Activated CD4-positive, alpha-beta T cell treated with anti-CD3 and anti-CD28 coated beads, Interleukin-2, Interleukin-6, amounts not matched to agents 100 ng/mL and 50 ng/mL, durations not matched to agents 16 hours and 8 hours (primary cell): ENCODE results near the gene PHLDB2.
A peak's percentile ranks its signal among the peaks of the same experiment; 100 is the strongest.

Source experiments
- DNase-seq: peaks from one replicate; pipeline ENCODE4 v3.0.0-alpha.2; 2020

The PHLDB2 gene

GRCh38 chr3:111967651-111968274, 108.7 kb downstream of the PHLDB2 start:
- peak; percentile 89 for DNase-seq

GRCh38 chr3:111968319-111969054, 109.4 kb downstream of the PHLDB2 start:
- DNase-seq: no peak

DNA sequence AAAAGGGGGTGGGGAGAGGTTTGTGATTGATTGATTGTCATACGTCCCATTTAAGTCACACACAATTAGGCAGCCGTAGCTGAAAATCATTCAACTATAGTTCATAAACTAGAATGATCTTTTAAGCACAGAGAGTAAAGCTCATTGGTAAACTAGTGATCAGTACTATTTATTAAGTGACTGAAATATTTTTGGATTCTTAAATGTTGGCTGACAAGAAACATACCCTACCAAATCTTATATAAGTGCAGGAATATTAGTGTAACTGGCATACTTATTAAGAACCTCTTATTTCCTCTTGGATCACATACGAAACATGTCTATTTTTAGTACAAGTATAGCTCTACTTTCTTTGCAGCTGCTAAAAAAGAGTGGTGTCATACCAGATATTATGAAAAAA, 111.3 kb downstream of the PHLDB2 start:
- DNase-seq: no peak

- no peak for DNase-seq
These were observed 112.6 kb downstream of the PHLDB2 start for GRCh38 chr3:111971533-111972130.

DNA sequence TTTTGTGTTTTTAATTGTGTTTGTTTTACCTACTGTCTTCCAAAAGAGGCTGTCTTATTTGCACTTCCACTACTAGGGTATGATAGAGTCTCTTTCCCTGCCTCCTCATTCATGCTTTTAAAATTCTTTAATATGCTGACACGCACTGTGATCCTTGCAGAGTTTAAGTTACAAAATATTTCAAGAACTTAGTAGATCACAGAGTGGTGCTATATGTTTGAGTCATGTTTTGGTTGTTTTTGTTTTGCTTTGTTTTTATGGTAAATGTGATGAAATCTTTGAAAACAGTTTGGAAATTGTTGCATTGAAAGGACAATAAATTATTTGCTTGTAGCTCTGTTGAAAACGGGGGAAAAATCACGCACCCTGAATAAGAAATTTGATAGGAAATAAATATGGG, 113.8 kb downstream of the PHLDB2 start:
- no peak for DNase-seq

- no peak for DNase-seq
These were observed 116.1 kb downstream of the PHLDB2 start for GRCh38 chr3:111975131-111975530.

GRCh38 chr3:111976254-111976653, 117.2 kb downstream of the PHLDB2 start:
- DNase-seq: no peak

GRCh38 chr3:111978583-111979433, 119.7 kb downstream of the PHLDB2 start, which contains the start of gene ABHD10:
TSS of gene ABHD10 (plus strand) at chr3:111979026. CDS start at chr3:111979062, 36 bp downstream.
- peak; percentile 98 for DNase-seq

DNA sequence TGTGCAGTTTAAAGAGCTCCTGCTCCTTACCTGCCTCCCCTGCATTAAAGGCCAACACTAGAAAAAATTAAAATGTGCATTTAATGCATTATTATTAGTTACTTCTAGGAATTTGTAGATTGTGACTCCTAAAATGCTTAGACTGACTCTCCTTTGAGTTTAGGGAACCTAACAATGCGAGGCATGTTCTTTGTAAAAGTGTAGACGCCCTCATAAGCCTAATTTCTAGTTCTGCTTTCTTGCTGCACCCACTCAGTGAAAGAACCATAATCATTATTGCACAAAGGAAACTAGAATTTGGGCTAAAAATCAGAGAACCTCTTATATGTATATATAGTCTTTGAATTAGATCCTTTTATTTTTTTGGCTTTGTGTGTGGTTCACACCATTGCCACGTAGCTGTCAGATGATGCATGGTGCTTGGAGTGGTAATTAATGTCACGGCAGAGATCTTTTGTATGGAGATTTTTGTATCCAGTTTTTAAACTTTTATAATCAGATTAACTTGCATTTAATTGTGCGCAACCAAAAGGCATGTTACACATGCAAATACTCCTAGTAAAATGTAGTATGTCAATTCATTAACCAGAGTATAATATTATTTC, 120.5 kb downstream of the PHLDB2 start:
- DNase-seq: peak; percentile 25

- no peak for DNase-seq
These were observed 121.8 kb downstream of the PHLDB2 start for GRCh38 chr3:111980716-111981456.

DNA sequence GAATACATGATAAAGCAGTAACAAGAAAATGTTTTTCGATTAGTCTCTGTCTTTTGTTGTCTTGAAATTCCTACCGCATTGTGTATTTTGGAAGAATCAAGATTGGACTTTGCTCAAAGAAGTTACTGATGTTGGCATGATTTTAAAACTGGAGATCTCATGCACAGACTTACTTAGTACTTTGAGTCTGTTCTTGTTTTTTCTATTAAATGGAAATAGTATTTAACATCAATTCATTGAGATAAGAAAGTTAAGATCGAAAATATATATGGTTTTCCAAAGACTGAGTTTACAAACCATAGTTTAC, 122.3 kb downstream of the PHLDB2 start:
- no peak for DNase-seq

GRCh38 chr3:111984636-111985298, 125.7 kb downstream of the PHLDB2 start:
- DNase-seq: no peak

DNA sequence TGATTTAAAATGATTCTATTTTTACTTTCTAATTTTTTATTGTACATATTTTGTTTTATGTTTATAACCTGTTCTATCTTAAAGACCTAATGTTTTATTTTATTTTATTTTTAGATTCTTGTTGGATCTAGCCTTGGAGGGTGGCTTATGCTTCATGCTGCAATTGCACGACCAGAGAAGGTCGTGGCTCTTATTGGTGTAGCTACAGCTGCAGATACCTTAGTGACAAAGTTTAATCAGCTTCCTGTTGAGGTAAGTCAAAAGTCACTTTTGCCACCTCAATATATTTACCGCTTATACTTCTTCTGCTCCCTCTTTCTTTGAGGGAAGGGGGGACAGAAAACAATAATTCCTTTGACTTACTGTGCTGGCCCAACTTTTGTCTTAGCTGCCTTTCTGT, 127.7 kb downstream of the PHLDB2 start:
- DNase-seq: no peak

GRCh38 chr3:111989061-111989678, 130.1 kb downstream of the PHLDB2 start:
- DNase-seq: peak; percentile 60

- no peak for DNase-seq
These were observed 134.0 kb downstream of the PHLDB2 start for GRCh38 chr3:111993038-111993437.

- DNase-seq: no peak
These were observed 139.8 kb downstream of the PHLDB2 start, which contains the start of gene TAGLN3 for GRCh38 chr3:111998636-111999483. TSS of gene TAGLN3 (plus strand) at chr3:111998922. CDS start at chr3:111999423, 501 bp downstream.

DNA sequence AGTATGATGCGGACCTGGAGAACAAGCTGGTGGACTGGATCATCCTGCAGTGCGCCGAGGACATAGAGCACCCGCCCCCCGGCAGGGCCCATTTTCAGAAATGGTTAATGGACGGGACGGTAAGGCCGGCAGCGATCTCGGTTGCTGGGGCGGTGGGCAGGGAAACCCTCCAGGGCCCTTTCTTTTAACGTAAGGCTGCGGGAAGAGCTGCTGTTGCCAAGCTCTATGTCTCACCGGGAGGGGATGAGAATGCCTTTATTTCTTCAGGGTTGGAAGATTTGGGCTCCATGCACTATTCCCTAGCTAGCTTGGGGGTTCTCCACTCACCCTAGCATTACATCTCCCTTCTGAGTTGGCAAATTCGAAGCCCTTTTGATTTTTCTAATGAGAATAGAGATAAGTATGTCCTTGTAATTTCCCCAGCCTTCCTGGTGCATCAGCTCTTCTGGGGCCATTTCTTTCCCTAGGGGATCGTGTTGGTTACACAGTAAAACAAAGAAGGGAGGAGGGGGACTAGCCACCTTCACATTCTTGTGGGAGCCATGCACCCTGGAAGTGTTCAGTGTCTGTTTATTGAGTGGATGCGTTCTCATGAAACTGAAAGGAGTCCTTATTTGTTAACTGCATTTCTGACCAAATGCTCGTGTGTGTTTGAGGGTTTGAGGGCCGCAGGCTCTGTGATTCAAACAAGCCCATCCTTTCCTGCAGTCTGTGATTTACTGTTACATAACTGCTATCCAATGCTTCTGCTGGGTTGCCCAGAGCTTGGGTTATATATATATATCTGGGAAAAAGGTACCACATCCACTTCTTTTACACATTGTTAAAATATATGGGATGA, 140.6 kb downstream of the PHLDB2 start:
- no peak for DNase-seq

DNA sequence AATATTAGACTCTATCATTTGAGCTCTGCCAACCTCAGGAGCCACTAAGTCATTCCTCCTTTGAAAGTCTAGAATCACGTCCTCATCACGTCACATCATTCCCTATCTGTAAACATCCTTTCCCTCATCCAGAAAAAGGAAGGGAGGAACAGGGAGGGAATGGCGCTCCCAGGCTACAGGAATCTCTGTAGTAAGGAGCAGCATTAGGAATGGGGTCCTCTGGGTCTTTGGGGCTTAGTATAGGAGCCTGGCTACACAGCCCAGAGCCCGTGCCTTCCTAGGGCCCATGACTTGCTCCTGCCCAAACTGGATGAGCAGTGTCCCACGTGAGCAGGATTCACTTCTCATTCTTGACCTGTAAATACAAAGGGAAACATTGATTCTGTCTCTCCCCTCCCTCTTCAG, 141.3 kb downstream of the PHLDB2 start:
- no peak for DNase-seq

- DNase-seq: no peak
These were observed 141.9 kb downstream of the PHLDB2 start for GRCh38 chr3:112000966-112001365.
